SK-N-MC (cell line): ENCODE results near the gene ACD.
"Not testable (repeated sequence)": the region's sequence is repeated elsewhere in the genome, so short reads cannot be mapped to it uniquely, and the experiment has no call there.

ENCODE experiments used
- DNase-seq: peaks from one replicate; pipeline ENCODE4 v3.0.0-alpha.2; 2011; ENCODE audit warnings: low read depth, low spot score
- H3K27ac ChIP-seq: fragments of 200-600 bp; sonication (generic); 2 replicates; pipeline ENCODE4 v1.5.1; 2016; ENCODE audit warnings: mixed run types
- H3K36me3 ChIP-seq: fragments of 200-600 bp; sonication (generic); 2 replicates; pipeline ENCODE4 v1.6.1; 2017; ENCODE audit warnings: antibody characterized with exemption, low read length, mixed read lengths; ENCODE audit not compliant: insufficient read depth
- H3K4me3 ChIP-seq: fragments of 200-600 bp; sonication (generic); 2 replicates; pipeline ENCODE4 v1.5.1; 2016
- H3K9ac ChIP-seq: fragments of 200-600 bp; sonication (generic); 2 replicates; pipeline ENCODE4 v1.8.0; 2017; ENCODE audit warnings: mixed run types, mixed read lengths; ENCODE audit not compliant: insufficient read length
- H3K9me3 ChIP-seq: fragments of 200-600 bp; sonication (generic); 2 replicates; pipeline ENCODE4 v1.6.1; 2017; ENCODE audit warnings: low read depth, mild to moderate bottlenecking, antibody characterized with exemption, low read length, moderate library complexity, mixed read lengths
- EZH2 ChIP-seq: fragments of 200-600 bp; sonication (generic); IDR thresholded peaks from one replicate; pipeline ENCODE4 v1.6.1; 2017; ENCODE audit warnings: antibody characterized with exemption
- FOXP2 ChIP-seq: optimal IDR thresholded peaks from 2 replicates; pipeline ENCODE3; 2011; ENCODE audit warnings: mild to moderate bottlenecking, moderate library complexity; ENCODE audit not compliant: insufficient read depth; ENCODE audit errors: extremely low read length, control extremely low read depth
- POLR2AphosphoS5 ChIP-seq: IDR thresholded peaks from 2 replicates; pipeline ENCODE4 v1.6.1; 2012; ENCODE audit warnings: mild to moderate bottlenecking, low read depth, low read length, borderline replicate concordance

ACD gene

GRCh38 chr16:67699265-67699664 is 39.2 kb upstream of the ACD start:
- Histone ChIP-seq H3K9ac (no peak overlapping the region), H3K4me3 (no peak overlapping the region), H3K36me3 (no peaks in the 10 kb centered on the region), H3K27ac (no peak overlapping the region), H3K9me3 (no peaks in the 10 kb centered on the region)
- no peak for DNase-seq
- TF ChIP-seq FOXP2 (no peak), EZH2 (no peak), POLR2AphosphoS5 (no peak)

GRCh38 chr16:67697422-67698185 is 37.5 kb upstream of the ACD start:
- no peak overlapping the region for H3K27ac ChIP-seq
- H3K9ac ChIP-seq, result no peak overlapping the region
- no peak overlapping the region for H3K4me3 ChIP-seq
- DNase-seq, result no peak
- H3K36me3 ChIP-seq, result no peaks in the 10 kb centered on the region
- TF ChIP-seq EZH2, result no peak
- no peak for TF ChIP-seq FOXP2
- no peak for TF ChIP-seq POLR2AphosphoS5
- H3K9me3 ChIP-seq, result no peaks in the 10 kb centered on the region

GRCh38 chr16:67694611-67695010 is 34.6 kb upstream of the ACD start:
- H3K27ac ChIP-seq, result no peak overlapping the region
- no peak for DNase-seq
- no peaks in the 10 kb centered on the region for H3K36me3 ChIP-seq
- TF ChIP-seq EZH2, result no peak
- no peak for TF ChIP-seq POLR2AphosphoS5
- no peak for TF ChIP-seq FOXP2
- H3K4me3 ChIP-seq, result no peak overlapping the region
- no peaks in the 10 kb centered on the region for H3K9me3 ChIP-seq
- no peak overlapping the region for H3K9ac ChIP-seq

GRCh38 chr16:67693517-67694285 is 33.6 kb upstream of the ACD start:
- not testable (repeated sequence) for H3K4me3 ChIP-seq, H3K9ac ChIP-seq, H3K36me3 ChIP-seq, H3K9me3 ChIP-seq, DNase-seq, H3K27ac ChIP-seq

GRCh38 chr16:67685388-67686112 is 25.5 kb upstream of the ACD start:
- Histone ChIP-seq H3K27ac (no peak overlapping the region), H3K4me3 (no peak overlapping the region), H3K36me3 (no peaks in the 10 kb centered on the region; the same call in 1 of the 2 replicates), H3K9ac (no peak overlapping the region), H3K9me3 (no peaks in the 10 kb centered on the region)
- TF ChIP-seq POLR2AphosphoS5, result no peak
- TF ChIP-seq FOXP2, result no peak
- no peak for TF ChIP-seq EZH2
- no peak for DNase-seq

- no peaks in the 10 kb centered on the region; the same call in 1 of the 2 replicates for H3K36me3 ChIP-seq
- no peak for TF ChIP-seq EZH2
- no peak for TF ChIP-seq FOXP2
- no peak for TF ChIP-seq POLR2AphosphoS5
- no peak for DNase-seq
- H3K9ac ChIP-seq, result no peak overlapping the region
- no peaks in the 10 kb centered on the region for H3K9me3 ChIP-seq
- H3K4me3 ChIP-seq, result no peak overlapping the region
- no peak overlapping the region for H3K27ac ChIP-seq
Observed at GRCh38 chr16:67683767-67684166, 23.7 kb upstream of the ACD start.

- Histone ChIP-seq H3K4me3 (no peak overlapping the region), H3K36me3 (no peaks in the 10 kb centered on the region; the same call in 1 of the 2 replicates), H3K27ac (no peak overlapping the region), H3K9me3 (no peaks in the 10 kb centered on the region), H3K9ac (no peak overlapping the region)
- no peak for DNase-seq
- TF ChIP-seq EZH2 (no peak), POLR2AphosphoS5 (no peak), FOXP2 (no peak)
Observed at GRCh38 chr16:67679935-67680897, 20.2 kb upstream of the ACD start.

GRCh38 chr16:67678354-67679023 is 18.4 kb upstream of the ACD start:
- no peak for TF ChIP-seq EZH2
- Histone ChIP-seq H3K9ac (no peak overlapping the region), H3K4me3 (no peak overlapping the region), H3K9me3 (no peaks in the 10 kb centered on the region), H3K36me3 (no peaks in the 10 kb centered on the region), H3K27ac (no peak overlapping the region)
- DNase-seq, result no peak
